ENCODE data around the gene PSMB8.

DNA sequence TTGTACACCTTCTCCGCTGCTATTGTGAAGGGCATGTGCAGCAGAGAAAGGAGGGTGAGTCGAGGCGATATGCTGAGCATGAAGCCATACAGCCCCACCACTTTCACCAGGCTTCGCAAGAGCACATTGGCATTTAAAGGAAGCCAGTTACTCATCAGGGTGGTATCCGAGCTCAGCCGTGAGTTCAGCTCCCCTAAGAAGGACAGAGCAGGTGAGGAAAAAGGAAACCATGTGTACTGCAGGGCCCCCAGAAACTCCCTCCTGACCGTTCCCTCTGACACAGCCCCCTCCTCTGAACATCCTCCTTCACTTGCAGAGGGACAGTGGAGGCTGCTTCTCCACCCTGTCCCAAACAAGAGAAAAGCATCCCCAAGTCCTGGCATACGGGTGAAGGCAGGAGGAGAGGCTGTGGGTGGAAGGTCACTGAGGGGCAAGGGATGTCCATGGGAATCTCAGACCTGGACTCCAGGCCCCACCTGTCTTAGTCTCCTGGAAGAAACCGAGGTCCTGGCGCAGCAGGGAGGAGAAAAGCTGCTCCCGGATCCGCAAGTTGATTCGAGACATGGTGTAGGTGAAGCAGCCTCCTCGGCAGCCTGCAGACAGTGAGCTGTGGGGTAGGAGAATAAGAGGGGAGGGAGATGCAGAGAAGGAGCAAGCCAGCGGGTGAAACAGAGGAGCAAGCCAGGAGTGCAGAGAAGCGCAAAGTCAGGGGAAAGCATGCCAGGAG is 8.5 kb downstream of the PSMB8 start:
- TF ChIP-seq, protein P1, sequence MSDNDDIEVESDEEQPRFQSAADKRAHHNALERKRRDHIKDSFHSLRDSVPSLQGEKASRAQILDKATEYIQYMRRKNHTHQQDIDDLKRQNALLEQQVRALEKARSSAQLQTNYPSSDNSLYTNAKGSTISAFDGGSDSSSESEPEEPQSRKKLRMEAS (IDR thresholded peaks at IDR 0.05): no peak
- TF ChIP-seq EZH2phosphoT487 (IDR thresholded peaks at IDR 0.05; ENCODE audit: borderline replicate concordance) (no peak), POLR2A (IDR thresholded peaks at IDR 0.05; ENCODE audit: borderline replicate concordance, extremely low read depth, insufficient read depth, insufficient read length) (no peak), SRF (IDR thresholded peaks at IDR 0.05; ENCODE audit: low read depth) (no peak)
- TF ChIP-seq, protein P2, sequence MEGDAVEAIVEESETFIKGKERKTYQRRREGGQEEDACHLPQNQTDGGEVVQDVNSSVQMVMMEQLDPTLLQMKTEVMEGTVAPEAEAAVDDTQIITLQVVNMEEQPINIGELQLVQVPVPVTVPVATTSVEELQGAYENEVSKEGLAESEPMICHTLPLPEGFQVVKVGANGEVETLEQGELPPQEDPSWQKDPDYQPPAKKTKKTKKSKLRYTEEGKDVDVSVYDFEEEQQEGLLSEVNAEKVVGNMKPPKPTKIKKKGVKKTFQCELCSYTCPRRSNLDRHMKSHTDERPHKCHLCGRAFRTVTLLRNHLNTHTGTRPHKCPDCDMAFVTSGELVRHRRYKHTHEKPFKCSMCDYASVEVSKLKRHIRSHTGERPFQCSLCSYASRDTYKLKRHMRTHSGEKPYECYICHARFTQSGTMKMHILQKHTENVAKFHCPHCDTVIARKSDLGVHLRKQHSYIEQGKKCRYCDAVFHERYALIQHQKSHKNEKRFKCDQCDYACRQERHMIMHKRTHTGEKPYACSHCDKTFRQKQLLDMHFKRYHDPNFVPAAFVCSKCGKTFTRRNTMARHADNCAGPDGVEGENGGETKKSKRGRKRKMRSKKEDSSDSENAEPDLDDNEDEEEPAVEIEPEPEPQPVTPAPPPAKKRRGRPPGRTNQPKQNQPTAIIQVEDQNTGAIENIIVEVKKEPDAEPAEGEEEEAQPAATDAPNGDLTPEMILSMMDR (IDR thresholded peaks at IDR 0.05 in 2 of 3, conservative IDR thresholded peaks at IDR 0.05 in 1 of 3; ENCODE audit: borderline replicate concordance in 1 of 3, insufficient read depth in 1 of 3, low read depth in 2 of 3, low read length in 2 of 3): no peak

Measured in HCT116 (cell line).